Neuronal stem cell (in vitro differentiated cells): ENCODE measurements around the gene FLAD1.

Source experiments
- DNase-seq: peaks from one replicate; pipeline ENCODE4 v3.0.0-alpha.2; 2013; ENCODE audit warnings: low spot score
- H2AFZ ChIP-seq: one replicate; pipeline ENCODE4 v1.6.1; 2013; ENCODE audit warnings: mild to moderate bottlenecking, low read length, inconsistent platforms
- H2AK5ac ChIP-seq: 2 replicates; pipeline ENCODE4 v1.6.1; 2013; ENCODE audit warnings: low read depth, mild to moderate bottlenecking, inconsistent platforms, low read length, moderate library complexity, mixed read lengths
- H2BK120ac ChIP-seq: 2 replicates; pipeline ENCODE4 v1.6.1; 2013; ENCODE audit warnings: low read depth, mild to moderate bottlenecking, inconsistent platforms, low read length, moderate library complexity, mixed read lengths
- H2BK12ac ChIP-seq: one replicate; pipeline ENCODE4 v1.6.1; 2013; ENCODE audit warnings: low read length, inconsistent platforms
- H2BK15ac ChIP-seq: 2 replicates; pipeline ENCODE4 v1.6.1; 2013; ENCODE audit warnings: mild to moderate bottlenecking, low read length, inconsistent platforms, mixed read lengths
- H2BK5ac ChIP-seq: one replicate; pipeline ENCODE4 v1.6.1; 2013; ENCODE audit warnings: inconsistent platforms, mild to moderate bottlenecking, low read length, moderate library complexity
- H3K14ac ChIP-seq: one replicate; pipeline ENCODE4 v1.6.1; 2013; ENCODE audit warnings: low read length, inconsistent platforms
- H3K18ac ChIP-seq: 2 replicates; pipeline ENCODE4 v1.6.1; 2013; ENCODE audit warnings: low read length, inconsistent platforms
- H3K23ac ChIP-seq: 2 replicates; pipeline ENCODE4 v1.6.1; 2013; ENCODE audit warnings: low read depth, mild to moderate bottlenecking, mixed read lengths, low read length, inconsistent platforms; ENCODE audit not compliant: poor library complexity
- H3K27ac ChIP-seq: replicated peaks from 3 replicates; pipeline ENCODE4 v1.5.1; 2013; ENCODE audit warnings: low read length, inconsistent platforms
- H3K27me3 ChIP-seq, 3 experiments: 2 replicates each; pipeline ENCODE4 v1.6.1; 2013; ENCODE audit warnings: low read length in 3 of 3, mild to moderate bottlenecking in 2 of 3, inconsistent platforms in 1 of 3, low read depth in 1 of 3, mixed read lengths in 1 of 3, moderate library complexity in 1 of 3; ENCODE audit not compliant: control insufficient read depth in 3 of 3, insufficient read depth in 3 of 3
- H3K36me3 ChIP-seq, 2 donors: replicated peaks in 1 of 2; 2 replicates each; pipeline ENCODE4 v1.6.1; 2013; ENCODE audit warnings: low read length in 2 of 2; ENCODE audit not compliant: control insufficient read depth in 2 of 2, insufficient read depth in 2 of 2
- H3K4ac ChIP-seq: 2 replicates; pipeline ENCODE4 v1.6.1; 2013; ENCODE audit warnings: inconsistent platforms, mild to moderate bottlenecking, low read length, moderate library complexity
- H3K4me1 ChIP-seq, 2 donors: 1 replicate in 1 of 2; 2 replicates in 1 of 2; pipeline ENCODE4 v1.6.1; 2013; ENCODE audit warnings: low read length in 2 of 2, low read depth in 1 of 2; ENCODE audit not compliant: control insufficient read depth in 2 of 2, insufficient read depth in 1 of 2
- H3K4me2 ChIP-seq: one replicate; pipeline ENCODE4 v1.6.1; 2013; ENCODE audit warnings: mild to moderate bottlenecking, low read length, inconsistent platforms; ENCODE audit not compliant: insufficient read depth, poor library complexity, severe bottlenecking
- H3K4me3 ChIP-seq, 2 donors: 2 replicates each; pipeline ENCODE4 v1.5.1; 2013; ENCODE audit warnings: low read length in 2 of 2, mild to moderate bottlenecking in 2 of 2, inconsistent platforms in 1 of 2, moderate library complexity in 1 of 2
- H3K79me1 ChIP-seq: one replicate; pipeline ENCODE4 v1.6.1; 2013; ENCODE audit warnings: low read depth, mild to moderate bottlenecking, inconsistent platforms, low read length, moderate library complexity
- H3K9ac ChIP-seq: one replicate; pipeline ENCODE4 v1.6.1; 2013; ENCODE audit warnings: mild to moderate bottlenecking, low read depth, low read length, inconsistent platforms; ENCODE audit not compliant: poor library complexity
- H3K9me3 ChIP-seq, 2 donors: replicated peaks in 1 of 2; 2 replicates each; pipeline versions ENCODE3 to v1.6.1; 2013; ENCODE audit warnings: low read length in 2 of 2, mild to moderate bottlenecking in 2 of 2, inconsistent platforms in 1 of 2, low read depth in 1 of 2, mixed read lengths in 1 of 2, moderate library complexity in 1 of 2; ENCODE audit not compliant: control insufficient read depth in 2 of 2, insufficient read depth in 1 of 2
- H4K8ac ChIP-seq: one replicate; pipeline ENCODE4 v1.6.1; 2013; ENCODE audit warnings: low read depth, mild to moderate bottlenecking, inconsistent platforms, low read length, moderate library complexity
- H4K91ac ChIP-seq: one replicate; pipeline ENCODE4 v1.6.1; 2013; ENCODE audit warnings: low read length, low read depth, mild to moderate bottlenecking, inconsistent platforms; ENCODE audit not compliant: poor library complexity
- WGBS, 2 donors: extraction: QIAGEN DNeasy Blood & Tissue Kit; methylation state at CpG; one replicate each; pipeline ENCODE4 v1.1.7; 2013; ENCODE audit warnings: missing lambda C conversion rate in 2 of 2, mixed read lengths in 1 of 2; ENCODE audit not compliant: insufficient read length in 2 of 2, insufficient replicate concordance in 1 of 2; ENCODE audit errors: extremely low coverage in 2 of 2; 5-methylcytosine and 5-hydroxymethylcytosine counted together

The FLAD1 gene

DNA sequence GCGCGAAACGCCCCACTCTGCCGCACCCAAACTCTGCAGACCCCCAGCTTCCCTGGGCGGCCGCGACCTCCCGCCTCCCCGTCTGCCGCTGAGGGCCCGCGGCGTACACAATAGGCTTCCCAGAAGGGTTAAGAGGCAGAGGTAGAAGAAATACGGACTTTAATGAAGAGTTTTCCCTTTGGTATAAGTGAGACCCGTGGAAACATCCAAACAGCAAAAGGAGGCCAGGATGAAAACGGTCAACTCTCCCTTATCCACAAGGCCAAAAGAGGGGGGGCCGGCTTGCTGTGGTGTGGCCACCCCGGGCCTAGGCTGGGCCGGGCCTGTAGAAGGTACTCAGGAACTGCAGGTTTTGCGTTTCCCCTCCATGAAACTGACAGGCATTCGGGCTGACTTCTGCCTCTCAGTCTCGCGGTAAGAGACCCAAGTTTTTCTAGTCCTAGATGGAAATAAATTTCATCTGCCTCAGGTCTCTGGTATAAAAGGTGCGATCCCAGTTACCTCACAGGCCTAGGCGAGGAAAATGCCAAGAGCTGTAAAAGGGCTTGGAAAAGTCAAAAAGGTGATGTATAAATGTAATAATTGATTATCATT is 20.9 kb upstream of the FLAD1 start:
- Histone ChIP-seq H2AK5ac (no peak overlapping the region), H3K27me3 (no peaks in the 10 kb centered on the region), H2BK15ac (peak overlapping the region; percentile 97), H3K23ac (peak overlapping the region; percentile 96), H3K4me3 (peak overlapping the region; percentile 89 to 99), H4K91ac (no peak overlapping the region), H3K14ac (no peak overlapping the region), H2BK5ac (peak overlapping the region; percentile 94), H2BK12ac (no peak overlapping the region), H4K8ac (no peak overlapping the region), H3K79me1 (peaks cover 7% of the 10 kb centered on the region), H3K36me3 (peaks cover 34 to 82% of the 10 kb centered on the region in 2 donors), H3K4me2 (peak overlapping the region; percentile 60), H3K9ac (peak overlapping the region; percentile 99), H2AFZ (peak overlapping the region; percentile 95), H3K4ac (no peak overlapping the region), H3K4me1 (peaks cover 5 to 12% of the 10 kb centered on the region in 2 donors), H2BK120ac (no peak overlapping the region), H3K9me3 (no peaks in the 10 kb centered on the region), H3K27ac (peak overlapping the region; percentile 98), H3K18ac (peak overlapping the region; percentile 100)
- no CpG with 5 or more reads among the region's 25 CpGs for WGBS, 2 donors
- peak; percentile 48 for DNase-seq

DNA sequence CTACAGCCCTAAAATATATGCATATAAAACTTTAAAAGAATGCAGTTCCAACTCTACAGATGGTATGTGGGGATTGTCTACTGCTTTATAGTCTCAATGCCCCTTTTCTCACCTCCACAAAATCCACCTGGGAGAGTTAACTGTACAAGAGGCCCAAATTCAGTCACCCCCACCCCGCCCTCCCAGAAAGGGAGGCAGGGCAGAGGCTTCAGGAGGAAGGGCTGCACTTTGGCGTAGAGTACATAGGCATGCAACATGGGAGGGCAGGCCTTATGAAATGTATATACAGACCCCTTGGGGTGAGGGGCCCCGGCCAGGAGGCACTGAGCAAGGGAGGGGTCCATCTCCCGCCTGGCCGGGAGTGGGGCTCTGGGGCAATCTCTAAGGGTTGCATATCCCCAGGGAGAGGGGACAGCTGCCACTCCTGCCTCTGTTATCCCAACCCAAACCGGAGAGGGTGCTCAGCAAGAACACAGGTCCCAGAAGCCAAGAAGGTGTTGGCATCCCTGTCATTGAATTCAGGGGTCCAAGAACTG is 20.3 kb upstream of the FLAD1 start:
- Histone ChIP-seq H2AK5ac (no peak overlapping the region), H4K91ac (no peak overlapping the region), H3K14ac (no peak overlapping the region), H3K9me3 (no peaks in the 10 kb centered on the region), H2BK120ac (no peak overlapping the region), H3K4me3 (peak overlapping the region in 1 of 2 donors; percentile 89), H3K4me1 (peaks cover 4 to 11% of the 10 kb centered on the region in 2 donors), H3K18ac (no peak overlapping the region), H3K27me3 (no peaks in the 10 kb centered on the region), H3K9ac (no peak overlapping the region), H3K4me2 (no peak overlapping the region), H4K8ac (no peak overlapping the region), H3K36me3 (peaks cover 36 to 82% of the 10 kb centered on the region in 2 donors), H2BK12ac (no peak overlapping the region), H3K27ac (no peak overlapping the region), H2AFZ (no peak overlapping the region), H2BK15ac (no peak overlapping the region), H3K4ac (no peak overlapping the region), H3K79me1 (peaks cover 7% of the 10 kb centered on the region), H2BK5ac (no peak overlapping the region), H3K23ac (no peak overlapping the region)
- DNase-seq = no peak
- no CpG with 5 or more reads among the region's 6 CpGs for WGBS, 2 donors

DNA sequence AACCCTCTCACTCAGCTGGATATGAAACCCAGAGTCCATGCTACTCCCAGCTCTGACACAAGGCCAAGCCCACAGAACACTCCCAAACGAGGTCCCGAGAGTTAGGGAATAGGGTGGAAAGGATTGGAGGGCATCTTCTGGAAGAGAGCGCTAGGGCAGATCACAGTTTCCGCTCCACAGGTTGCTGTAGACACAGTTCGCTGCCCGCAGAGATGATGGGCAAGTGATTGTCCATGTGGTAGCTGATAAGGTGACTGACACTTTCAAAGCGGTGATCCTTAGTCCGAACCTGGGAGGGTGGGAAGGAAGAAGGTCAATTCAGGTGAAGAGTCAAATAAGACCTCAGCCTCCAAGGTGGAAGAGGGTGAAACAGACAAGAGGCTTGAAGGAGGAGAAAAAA is 19.5 kb upstream of the FLAD1 start:
- Histone ChIP-seq H3K27ac (no peak overlapping the region), H3K79me1 (peaks cover 11% of the 10 kb centered on the region), H3K4me2 (no peak overlapping the region), H4K91ac (no peak overlapping the region), H4K8ac (no peak overlapping the region), H3K27me3 (no peaks in the 10 kb centered on the region), H3K9ac (no peak overlapping the region), H3K36me3 (peaks cover 34 to 82% of the 10 kb centered on the region in 2 donors), H3K4me3 (no peak overlapping the region), H3K14ac (no peak overlapping the region), H3K9me3 (no peaks in the 10 kb centered on the region), H2AK5ac (no peak overlapping the region), H2BK5ac (no peak overlapping the region), H2AFZ (no peak overlapping the region), H3K4me1 (peaks cover 5 to 13% of the 10 kb centered on the region in 2 donors), H3K23ac (no peak overlapping the region), H2BK12ac (no peak overlapping the region), H2BK15ac (no peak overlapping the region), H3K4ac (no peak overlapping the region), H2BK120ac (no peak overlapping the region), H3K18ac (no peak overlapping the region)
- DNase-seq = no peak
- WGBS, 2 donors = no CpG with 5 or more reads among the region's 8 CpGs

DNA sequence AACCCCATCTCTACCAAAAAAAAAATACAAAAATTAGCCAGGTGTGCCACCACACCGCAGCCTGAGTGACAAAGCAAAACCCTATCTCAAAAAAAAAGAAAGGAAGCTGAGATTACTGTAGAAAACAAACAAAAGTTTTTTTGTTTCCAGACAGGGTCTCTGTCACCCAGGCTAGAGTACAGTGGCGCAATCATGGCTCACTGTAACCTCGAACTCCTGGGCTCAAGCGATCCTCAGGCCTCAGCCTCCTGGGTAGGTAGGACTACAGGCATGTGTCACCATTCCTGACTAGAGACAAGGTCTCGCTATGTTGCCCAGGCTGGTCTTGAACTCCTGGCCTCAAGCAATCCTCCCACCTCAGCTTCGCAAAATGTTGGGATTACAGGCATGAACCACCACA is 18.8 kb upstream of the FLAD1 start:
- Histone ChIP-seq H3K79me1 (peaks cover 8% of the 10 kb centered on the region), H3K9me3 (no peaks in the 10 kb centered on the region), H2BK120ac (no peak overlapping the region), H3K23ac (no peak overlapping the region), H3K4ac (no peak overlapping the region), H2BK15ac (no peak overlapping the region), H4K91ac (no peak overlapping the region), H3K4me2 (no peak overlapping the region), H2BK12ac (no peak overlapping the region), H2BK5ac (no peak overlapping the region), H3K4me1 (peaks cover 9 to 19% of the 10 kb centered on the region in 2 donors), H3K18ac (no peak overlapping the region), H3K14ac (no peak overlapping the region), H4K8ac (no peak overlapping the region), H3K36me3 (peaks cover 28 to 79% of the 10 kb centered on the region in 2 donors), H2AFZ (no peak overlapping the region), H3K27me3 (no peaks in the 10 kb centered on the region), H2AK5ac (no peak overlapping the region), H3K9ac (no peak overlapping the region), H3K4me3 (no peak overlapping the region), H3K27ac (no peak overlapping the region)
- no CpG with 5 or more reads among the region's 6 CpGs for WGBS, 2 donors
- no peak for DNase-seq
